ENCODE results near the gene PNRC2.

- TF ChIP-seq REST (IDR thresholded peaks at IDR 0.05; ENCODE audit: insufficient read depth in 1 of 2, low read depth in 2 of 2, low read length in 2 of 2) (no peak), SIN3A (IDR thresholded peaks at IDR 0.05; ENCODE audit: borderline replicate concordance, insufficient read depth, low read length) (no peak)
These were observed 19.8 kb downstream of the PNRC2 start for GRCh38 chr1:23979387-23979880.

All from PFSK-1 (cell line).